GM21381 (cell line): ENCODE data around the gene GPR137.

Experiments used
- ATAC-seq: cut with Tn5 transposase; IDR thresholded peaks from one replicate; pipeline ENCODE4 v1.9.1; 2021; ENCODE audit warnings: mild to moderate bottlenecking, moderate library complexity; ENCODE audit not compliant: unreplicated experiment

GPR137 gene

GRCh38 chr11:64263021-64263946, 22.4 kb upstream of the GPR137 start:
- ATAC-seq, result no peak

- no peak for ATAC-seq
These were observed 21.7 kb upstream of the GPR137 start for GRCh38 chr11:64263947-64264317.

GRCh38 chr11:64264371-64264852, 21.2 kb upstream of the GPR137 start:
- ATAC-seq, result no peak

GRCh38 chr11:64265176-64266160, 20.2 kb upstream of the GPR137 start:
- no peak for ATAC-seq

- ATAC-seq, result no peak
These were observed 19.3 kb upstream of the GPR137 start for GRCh38 chr11:64266339-64266738.

- no peak for ATAC-seq
These were observed 18.3 kb upstream of the GPR137 start for GRCh38 chr11:64267207-64267945.

- ATAC-seq, result no peak
These were observed 17.4 kb upstream of the GPR137 start for GRCh38 chr11:64268025-64268892.

GRCh38 chr11:64268893-64269539, 16.6 kb upstream of the GPR137 start:
- ATAC-seq, result peak; percentile 6

- ATAC-seq, result peak; percentile 60
These were observed 16.0 kb upstream of the GPR137 start for GRCh38 chr11:64269540-64270220.

GRCh38 chr11:64275031-64275800, 10.4 kb upstream of the GPR137 start:
- ATAC-seq, result no peak

GRCh38 chr11:64275841-64276240, 9.8 kb upstream of the GPR137 start:
- no peak for ATAC-seq

GRCh38 chr11:64276653-64277431, 8.8 kb upstream of the GPR137 start:
- ATAC-seq, result no peak

GRCh38 chr11:64278576-64279190, 7.0 kb upstream of the GPR137 start:
- ATAC-seq, result no peak

GRCh38 chr11:64281957-64282770, 3.5 kb upstream of the GPR137 start:
- no peak for ATAC-seq

- ATAC-seq, result no peak
These were observed 2.6 kb upstream of the GPR137 start for GRCh38 chr11:64283092-64283491.
